Anterior cingulate cortex (tissue), 58 donors: Measurements from ENCODE around the gene KLHL25.

Experiments used
- DNase-seq, 58 donors: peaks; one replicate each; lab custom pipeline; 2025; lab: John Stamatoyannopoulos, UW

Gene KLHL25

GRCh38 chr15:85762039-85762755 lies 32.5 kb downstream of the KLHL25 start:
- DNase-seq, result no peak

GRCh38 chr15:85761635-85762034 lies 33.1 kb downstream of the KLHL25 start:
- peak in 3 of 58 donors; percentile 33 to 47 (median 45) for DNase-seq

DNA sequence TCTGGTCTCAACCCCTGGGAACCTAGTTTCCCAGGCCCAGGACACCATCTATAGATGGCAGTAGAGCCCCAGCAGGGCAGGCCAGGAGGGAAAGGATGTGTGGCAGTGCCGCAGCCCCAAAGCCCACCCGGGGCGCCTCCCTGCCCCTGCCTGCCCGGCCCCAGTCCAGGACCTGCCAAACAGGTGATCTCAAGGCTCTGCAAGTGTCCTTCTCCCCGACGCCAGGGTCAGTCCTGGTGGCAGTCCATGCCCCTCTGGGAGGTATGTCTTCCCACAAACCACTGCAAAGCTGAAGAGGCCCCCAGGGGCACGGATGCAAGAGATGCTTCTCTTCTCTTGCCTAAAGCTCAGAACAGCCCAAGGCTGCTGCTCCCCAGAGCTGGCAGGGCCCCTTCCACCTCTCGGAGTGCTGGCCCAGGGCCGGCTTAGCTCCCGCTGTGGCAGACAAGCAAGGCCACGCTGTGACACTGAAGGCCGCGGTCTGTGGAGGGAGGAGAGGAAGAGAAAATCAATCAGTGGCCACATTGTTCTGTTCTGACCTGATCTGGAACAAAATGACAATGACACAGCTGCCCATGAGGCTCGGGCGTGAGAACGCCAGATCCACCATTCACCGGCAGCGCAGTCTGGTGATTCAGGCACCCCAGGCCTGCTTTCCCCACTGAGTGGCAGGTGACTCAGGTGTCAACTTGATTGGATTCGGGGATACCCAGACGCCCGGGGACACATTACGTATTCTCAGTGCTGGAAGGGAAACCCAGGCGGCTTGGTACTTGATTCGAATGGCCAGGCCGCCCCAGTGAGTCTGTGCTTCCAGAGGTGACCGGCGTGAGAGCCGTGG lies 34.0 kb downstream of the KLHL25 start:
- DNase-seq, result no peak

- no peak for DNase-seq
Observed at GRCh38 chr15:85760049-85760448, 34.7 kb downstream of the KLHL25 start.

- DNase-seq, result peak in 5 of 58 donors; percentile 16 to 37 (median 20)
Observed at GRCh38 chr15:85759376-85759775, 35.3 kb downstream of the KLHL25 start.

DNA sequence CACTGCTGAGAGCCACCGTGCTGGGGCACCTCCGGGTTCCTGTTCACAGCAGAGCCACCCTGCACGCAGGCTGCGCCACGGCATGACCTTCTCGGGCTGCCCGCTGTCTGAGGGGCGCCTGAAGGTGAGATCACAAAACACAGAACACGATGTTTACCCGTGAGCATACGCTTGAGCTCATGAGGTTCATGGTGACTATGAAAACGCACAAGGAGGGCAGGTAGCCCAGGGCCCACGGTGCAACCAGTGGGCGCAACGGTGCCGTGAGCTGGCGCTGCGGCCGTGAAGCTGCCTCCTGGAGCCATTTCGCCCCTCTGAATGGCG lies 36.1 kb downstream of the KLHL25 start:
- no peak for DNase-seq

DNA sequence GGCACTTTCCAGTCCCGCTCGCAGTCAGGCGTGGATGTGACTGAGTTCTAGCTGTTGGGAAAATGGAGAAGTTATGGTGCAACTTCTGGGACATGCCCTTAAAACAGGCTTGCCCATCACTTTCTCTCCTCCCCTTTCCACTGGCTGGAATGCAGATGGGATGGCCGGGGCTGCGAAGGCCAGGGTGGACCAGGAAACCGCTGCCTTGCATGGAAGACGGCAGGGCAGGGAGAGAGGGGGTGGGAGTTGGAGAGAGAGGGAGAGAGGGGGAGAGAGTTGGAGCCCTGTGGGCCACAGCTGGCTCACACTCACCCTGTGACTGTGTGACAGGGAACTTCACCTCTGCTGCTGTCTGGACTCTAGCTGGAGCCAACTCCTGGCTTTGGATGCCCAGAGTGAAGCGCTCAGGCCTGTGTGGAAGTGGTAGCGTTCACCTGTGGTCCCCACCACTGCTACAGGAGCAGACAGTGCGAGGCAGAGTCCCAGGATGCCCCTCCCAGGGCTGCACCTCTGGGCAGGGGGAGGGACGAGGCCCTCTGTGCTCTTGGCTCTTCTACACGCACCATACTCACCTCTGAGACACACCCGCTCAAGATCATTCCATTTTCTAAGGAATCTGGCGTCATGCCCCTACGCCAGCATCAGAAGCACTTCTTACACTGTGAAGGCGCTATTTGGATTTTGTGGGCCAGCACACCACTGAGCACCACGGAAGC lies 36.6 kb downstream of the KLHL25 start:
- DNase-seq, result no peak

DNA sequence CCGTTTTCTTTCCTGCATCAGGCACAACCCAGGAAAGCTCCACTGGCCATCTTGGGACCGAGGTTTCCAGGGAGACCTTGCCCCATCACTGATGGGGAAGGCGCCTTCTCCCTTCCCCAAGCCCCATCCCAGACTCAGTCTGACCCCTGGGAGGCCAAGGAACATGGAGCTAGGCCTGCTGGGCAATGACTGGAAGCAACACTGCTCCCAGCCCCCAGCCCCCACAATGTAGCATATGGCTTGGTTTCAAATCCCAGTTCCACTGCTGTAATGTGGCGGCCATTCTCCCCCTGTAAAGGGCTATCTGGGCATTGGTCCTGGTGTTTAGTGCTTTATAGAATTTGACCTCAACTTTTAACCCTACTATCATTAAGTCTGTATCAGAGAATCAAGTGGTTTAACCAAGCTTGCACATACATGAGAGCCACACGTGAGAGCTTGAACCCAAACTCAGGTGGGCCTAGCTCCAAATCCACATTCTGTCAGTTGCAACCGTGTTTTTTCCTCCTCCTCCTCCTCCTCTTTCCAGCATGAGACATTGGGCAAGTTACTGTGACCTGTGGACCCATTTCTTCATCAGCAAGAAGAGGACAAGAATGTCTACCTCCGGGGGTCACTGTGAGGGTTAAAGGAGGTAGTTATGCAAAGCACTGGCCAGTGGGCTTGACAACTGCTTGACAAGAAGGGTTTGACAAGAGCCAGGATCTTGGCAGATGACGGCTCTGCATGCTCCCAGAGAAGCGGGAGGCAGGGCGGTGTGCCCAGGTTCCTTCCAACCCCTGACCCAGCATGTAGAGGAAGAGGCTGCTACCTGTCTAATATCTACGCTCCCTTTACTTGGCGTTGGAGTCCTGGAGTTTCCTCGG lies 37.4 kb downstream of the KLHL25 start:
- no peak for DNase-seq

DNA sequence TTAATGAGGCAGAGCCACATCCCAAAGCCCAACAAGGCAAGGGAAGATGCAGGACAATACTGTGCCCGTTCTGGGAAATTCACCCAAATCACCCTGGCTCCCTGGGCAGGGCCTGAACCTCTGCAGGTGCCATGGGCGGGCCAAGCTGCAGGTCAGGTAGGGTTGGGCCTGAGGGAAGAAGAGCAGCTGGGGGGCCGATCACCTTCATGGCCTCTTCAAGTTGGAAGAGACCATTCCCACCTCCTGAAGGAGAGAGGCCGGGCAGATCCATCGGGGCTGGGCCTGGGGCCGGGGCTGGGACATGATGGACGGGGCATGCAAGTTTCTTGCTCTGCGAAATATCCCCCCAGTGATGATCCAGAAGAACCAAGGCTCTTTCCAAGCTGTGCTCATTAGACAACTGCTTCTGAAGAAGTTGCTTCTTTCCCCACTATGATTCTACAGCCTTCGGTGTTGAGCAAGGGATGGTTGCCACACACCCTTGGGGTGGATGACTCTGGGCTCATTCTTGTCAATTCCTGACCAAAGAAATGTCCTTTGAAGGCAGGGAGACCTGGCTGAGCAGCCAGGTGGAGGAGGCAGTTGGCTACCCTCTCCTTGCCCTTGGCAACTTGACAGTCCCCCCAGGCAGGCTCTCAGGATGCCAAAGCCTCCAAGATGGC lies 38.2 kb downstream of the KLHL25 start:
- DNase-seq, result no peak

GRCh38 chr15:85755942-85756341 lies 38.8 kb downstream of the KLHL25 start:
- no peak for DNase-seq

DNA sequence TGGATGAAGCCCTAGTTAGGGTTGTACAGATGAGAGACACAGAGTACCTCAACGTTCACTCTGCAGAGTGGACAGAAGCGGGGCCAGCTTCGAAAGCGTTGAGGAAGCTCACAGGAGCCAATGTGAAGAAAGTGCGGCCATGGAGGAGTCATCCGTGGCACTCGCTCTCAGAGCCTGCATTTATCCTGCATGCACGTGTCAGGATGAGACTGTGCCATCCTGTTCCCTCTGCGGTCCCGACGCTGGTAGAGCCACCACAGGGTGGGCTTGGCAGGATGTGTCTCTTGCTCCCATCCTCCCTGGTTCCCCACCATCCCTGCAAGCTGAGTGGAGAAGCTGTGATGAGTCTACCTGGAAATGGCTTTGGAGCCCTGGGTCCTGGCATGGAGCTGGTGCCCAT lies 39.3 kb downstream of the KLHL25 start:
- no peak for DNase-seq

GRCh38 chr15:85754989-85755388 lies 39.7 kb downstream of the KLHL25 start:
- DNase-seq, result peak in 6 of 58 donors; percentile 15 to 43 (median 25)

GRCh38 chr15:85753791-85754452 lies 40.8 kb downstream of the KLHL25 start:
- DNase-seq, result no peak

DNA sequence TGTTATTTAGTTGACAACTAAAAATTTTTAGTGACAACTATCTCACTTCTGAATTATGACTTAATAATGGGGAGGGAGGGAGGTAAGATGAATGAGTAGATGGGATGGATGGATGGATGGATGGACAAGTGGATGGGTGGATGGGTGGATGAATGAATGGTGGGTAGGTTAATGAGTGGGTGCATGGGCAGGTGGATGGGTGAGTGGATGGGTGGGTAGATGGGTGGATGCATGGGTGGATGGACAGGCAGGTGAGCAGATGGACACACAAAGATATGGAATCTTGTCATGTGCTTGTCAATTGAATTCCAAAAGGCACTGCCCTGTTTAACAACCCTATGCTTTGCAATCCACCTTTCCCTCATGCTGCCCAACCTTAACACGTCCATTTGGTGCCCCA lies 41.5 kb downstream of the KLHL25 start:
- no peak for DNase-seq

GRCh38 chr15:85752491-85752961 lies 42.2 kb downstream of the KLHL25 start:
- peak in 5 of 58 donors; percentile 19 to 34 (median 29) for DNase-seq

DNA sequence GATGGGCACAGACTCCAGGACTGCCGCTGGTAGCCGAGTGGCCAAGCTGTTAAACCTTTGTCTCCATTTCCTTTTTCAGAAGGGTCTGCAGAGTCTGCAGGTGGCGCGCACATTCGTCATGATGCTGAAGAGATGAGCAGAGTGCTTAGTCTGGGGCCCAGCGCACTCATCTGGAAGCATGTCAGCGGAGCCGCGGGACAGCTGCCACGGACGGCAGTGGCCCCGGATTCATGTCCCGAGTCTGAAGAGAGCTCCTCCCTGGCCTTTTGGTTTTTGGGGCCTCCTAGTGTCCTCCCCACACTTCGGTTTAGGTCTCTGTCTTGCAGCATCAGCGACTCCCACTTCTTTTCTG lies 42.6 kb downstream of the KLHL25 start:
- peak in 2 of 58 donors; percentile 59 to 74 for DNase-seq

DNA sequence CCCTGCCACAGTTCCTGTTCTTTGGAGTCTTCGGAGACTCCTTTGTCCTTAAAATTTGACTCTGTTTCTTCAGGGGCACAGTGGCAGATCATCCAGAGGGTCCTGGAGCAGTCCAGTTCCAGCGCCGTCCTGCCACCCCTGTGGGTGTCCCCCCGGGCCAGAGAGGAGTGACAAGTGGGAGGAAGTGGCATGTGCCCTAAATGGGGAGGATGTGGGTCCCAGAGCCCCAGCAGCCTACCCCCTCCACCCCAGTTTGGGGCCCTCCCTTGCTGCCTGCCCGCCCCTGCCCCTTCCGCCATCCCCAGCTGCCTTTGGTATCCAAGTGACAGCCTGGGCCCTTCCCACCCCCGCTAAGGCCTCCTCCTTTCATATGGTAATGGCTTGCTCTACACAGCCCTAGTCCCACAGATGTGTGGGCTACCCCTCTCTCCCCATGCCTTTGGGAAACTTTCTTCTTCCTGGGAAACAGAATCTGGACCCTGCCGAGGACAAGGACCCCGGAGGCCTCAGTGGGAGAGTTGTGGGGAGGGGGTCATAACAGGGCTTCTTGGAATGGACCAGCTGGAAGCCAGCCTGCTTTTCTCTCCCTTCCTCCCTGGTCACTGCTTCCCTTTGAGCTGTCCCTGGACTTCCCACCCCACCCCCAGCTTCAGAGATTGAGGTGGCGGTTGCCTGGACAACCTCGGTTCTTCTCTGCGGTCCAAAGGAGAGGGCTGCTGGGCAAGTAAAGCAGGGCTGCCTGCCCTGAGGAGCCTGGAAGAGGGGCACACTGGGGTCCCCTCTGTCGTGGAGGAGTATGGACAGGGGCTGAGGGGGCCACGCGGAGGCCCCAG lies 43.2 kb downstream of the KLHL25 start:
- DNase-seq, result peak in 48 of 58 donors; percentile 37 to 94 (median 69)
